ENCODE results near the gene SEBOX.

Gene SEBOX

DNA sequence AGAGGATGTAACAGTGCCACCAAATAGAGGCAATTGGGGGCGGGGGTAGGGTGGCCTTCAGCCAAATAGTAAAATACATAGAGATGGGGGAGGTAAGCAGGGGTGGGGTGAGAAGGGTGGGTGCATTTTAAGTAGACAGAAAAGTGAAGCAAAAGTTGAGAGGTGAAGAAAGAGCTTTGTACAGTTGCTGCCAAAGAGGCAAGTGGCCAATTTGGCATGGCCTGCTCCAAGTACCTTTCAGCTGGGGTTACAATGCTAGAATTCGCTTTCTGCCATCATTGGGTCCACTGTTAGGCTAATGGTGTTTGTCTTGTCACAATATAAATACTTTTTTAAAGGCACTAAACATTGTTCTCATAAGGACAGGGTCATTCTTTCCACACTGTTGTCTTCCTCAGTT is 51.2 kb downstream of the SEBOX start:
- no peak overlapping the region for H2BK12ac ChIP-seq (ENCODE audit: low read length in 2 of 2)
- no peaks in the 10 kb centered on the region for H3K9me3 ChIP-seq (ENCODE audit: control insufficient read depth, low read length)
- H3K79me1 ChIP-seq (replicated peaks; ENCODE audit: low read length, poor library complexity, severe bottlenecking), result no peaks in the 10 kb centered on the region
- H2BK15ac ChIP-seq (ENCODE audit: low read depth, poor library complexity, severe bottlenecking), result no peak overlapping the region
- no peak overlapping the region for H2BK120ac ChIP-seq (ENCODE audit: low read depth, low read length)
- H3K23ac ChIP-seq (ENCODE audit: low read length in 2 of 2), result no peak overlapping the region
- no peak overlapping the region for H3K4me2 ChIP-seq (ENCODE audit: low read length, poor library complexity, severe bottlenecking)
- H3K4me3 ChIP-seq (ENCODE audit: insufficient read depth in 1 of 2, low read depth in 1 of 2, low read length in 2 of 2), result no peak overlapping the region
- no peak overlapping the region for H2BK5ac ChIP-seq (ENCODE audit: low read depth, low read length, poor library complexity, severe bottlenecking)
- no peaks in the 10 kb centered on the region for H3K27me3 ChIP-seq (ENCODE audit: control insufficient read depth in 1 of 2, insufficient read depth in 1 of 2, low read length in 2 of 2)
- H3K14ac ChIP-seq (ENCODE audit: low read length in 2 of 2), result no peak overlapping the region
- no peak overlapping the region for H2AFZ ChIP-seq (ENCODE audit: low read depth, low read length)
- H3K18ac ChIP-seq (ENCODE audit: low read depth in 1 of 2, low read length in 2 of 2), result no peak overlapping the region
- no peak overlapping the region for H3K9ac ChIP-seq (ENCODE audit: low read length)
- no peaks in the 10 kb centered on the region for H3K36me3 ChIP-seq (ENCODE audit: control insufficient read depth in 1 of 2, insufficient read depth in 2 of 2, low read depth in 1 of 2, low read length in 2 of 2)
- H3K27ac ChIP-seq (ENCODE audit: low read length, poor library complexity, severe bottlenecking), result no peak overlapping the region
- no peak overlapping the region for H3K4ac ChIP-seq (ENCODE audit: low read depth in 1 of 2, low read length in 2 of 2)
- 83% methylated on average over 2 of the region's 2 CpGs for WGBS
- DNase-seq, result no peak
- H3K4me1 ChIP-seq (ENCODE audit: control insufficient read depth, insufficient read depth, low read depth, low read length), result peaks cover 10% of the 10 kb centered on the region
- H4K8ac ChIP-seq (ENCODE audit: low read length), result no peak overlapping the region
- no peak overlapping the region for H4K91ac ChIP-seq (ENCODE audit: low read length)
- H2AK5ac ChIP-seq (ENCODE audit: low read length, severe bottlenecking), result no peak overlapping the region
